Right forelimb (tissue), 1 donor: Measurements from ENCODE around the gene SLC15A1.

Experiments used
- DNase-seq: peaks from one replicate; pipeline ENCODE4 v3.0.0-alpha.2; 2018

The SLC15A1 gene

DNA sequence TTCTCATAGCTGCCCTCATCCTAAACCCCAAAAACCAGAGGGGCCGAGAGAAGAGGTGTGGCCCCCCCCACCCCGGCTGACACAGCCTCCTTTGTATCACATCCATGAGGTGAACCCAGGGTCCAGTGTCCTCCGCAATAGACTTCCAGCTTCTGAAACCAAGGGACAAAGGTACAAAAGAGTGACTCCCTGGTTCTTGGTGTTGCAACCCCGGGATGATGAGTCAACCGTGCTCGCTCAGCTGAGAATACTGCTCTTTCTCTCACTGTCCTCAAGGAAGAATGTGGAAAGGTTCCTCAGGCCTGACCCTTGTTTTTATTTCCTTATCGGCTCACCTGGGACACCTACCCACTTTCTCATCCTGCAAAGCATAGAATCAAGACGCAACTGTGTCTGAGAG is 5.5 kb downstream of the SLC15A1 start:
- no peak for DNase-seq

DNA sequence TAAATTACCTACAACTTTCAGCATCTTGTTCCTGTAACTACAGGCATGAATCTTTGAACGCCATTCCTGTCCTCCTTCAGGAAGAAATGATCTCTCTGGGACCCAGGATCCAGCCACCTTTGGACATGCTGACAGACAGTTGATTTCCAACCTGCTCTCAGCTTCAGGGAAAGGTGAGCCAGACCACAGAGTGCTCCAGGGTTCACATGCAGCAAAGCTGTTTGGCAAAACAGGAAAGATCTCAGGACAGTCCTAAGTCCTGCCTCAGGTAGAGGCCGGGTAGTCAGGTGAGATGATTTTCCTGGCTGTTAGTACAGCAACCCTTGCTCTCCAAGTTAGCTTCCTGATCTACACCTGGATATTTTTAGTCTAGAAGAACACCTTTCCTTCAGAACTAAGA is 9.1 kb downstream of the SLC15A1 start:
- DNase-seq: no peak

DNA sequence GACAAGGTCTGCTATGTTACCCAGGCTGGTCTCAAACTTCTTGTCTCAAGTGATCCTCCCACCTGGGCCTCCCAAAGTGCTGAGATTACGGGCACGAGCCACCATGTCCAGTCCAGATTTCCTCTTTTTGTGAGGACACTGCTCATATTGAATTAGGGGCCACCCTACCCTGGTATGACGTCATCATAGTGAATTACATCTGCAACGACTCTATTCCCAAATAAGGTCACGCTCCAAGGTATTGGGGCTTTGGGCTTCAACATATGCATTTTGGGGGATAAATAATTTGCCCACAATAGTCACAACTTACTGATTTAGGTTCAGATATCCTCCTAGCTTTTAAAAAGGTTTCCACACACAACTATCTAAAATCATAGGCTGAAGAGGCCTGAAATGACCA is 9.5 kb downstream of the SLC15A1 start:
- no peak for DNase-seq

DNA sequence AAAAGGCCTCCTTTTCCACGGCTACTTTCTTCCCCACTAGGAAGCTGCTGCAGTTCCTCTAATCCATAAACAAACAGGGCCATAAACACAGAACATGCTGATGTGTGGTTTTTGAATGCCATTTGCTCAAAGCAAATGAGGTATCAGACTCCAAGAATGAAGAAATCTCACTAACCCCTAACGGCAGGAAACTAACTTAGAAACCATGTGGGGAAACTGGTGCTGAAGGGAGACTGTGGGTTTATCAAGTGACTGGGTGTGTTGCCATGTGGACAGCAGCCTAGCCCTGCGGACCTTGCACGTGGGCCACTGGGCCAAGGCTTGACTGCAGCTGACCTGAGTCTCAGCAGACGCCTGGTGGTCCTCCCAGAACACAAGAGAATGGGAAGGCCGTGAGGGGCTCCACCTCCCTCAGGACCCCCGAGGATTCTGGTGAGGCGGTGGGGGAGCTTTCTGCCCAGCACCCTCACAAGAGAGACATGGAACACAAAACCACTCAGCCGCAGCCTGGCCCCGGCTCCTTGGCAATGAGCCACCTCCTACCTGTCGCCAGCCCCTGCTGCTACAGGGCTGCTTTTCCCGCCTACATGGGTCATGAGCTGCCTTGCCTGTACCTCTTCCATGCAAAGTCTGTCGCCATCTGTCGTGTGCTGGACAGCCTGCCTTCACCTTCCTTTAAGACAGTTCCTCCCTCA is 10.6 kb downstream of the SLC15A1 start:
- DNase-seq: no peak

DNA sequence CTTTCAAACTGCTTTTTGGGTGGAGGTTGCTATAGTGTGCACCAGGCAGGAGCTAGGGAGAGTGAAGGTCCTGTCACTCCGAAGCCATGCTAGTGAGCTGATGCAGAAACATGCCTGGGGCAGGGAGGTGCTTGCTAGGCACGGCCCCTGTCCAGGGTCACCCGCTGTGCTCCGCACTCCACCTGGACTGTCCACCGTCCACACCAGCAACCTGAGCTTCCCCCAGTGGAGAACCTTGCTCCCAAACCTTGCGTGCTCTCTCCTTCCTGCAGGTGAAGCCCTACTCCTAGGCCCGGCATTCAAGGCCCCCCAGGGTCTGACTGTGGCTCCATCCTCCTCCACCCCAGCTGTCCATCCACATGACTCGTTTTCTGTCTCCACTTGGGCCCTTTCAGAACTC is 12.3 kb downstream of the SLC15A1 start:
- no peak for DNase-seq

DNA sequence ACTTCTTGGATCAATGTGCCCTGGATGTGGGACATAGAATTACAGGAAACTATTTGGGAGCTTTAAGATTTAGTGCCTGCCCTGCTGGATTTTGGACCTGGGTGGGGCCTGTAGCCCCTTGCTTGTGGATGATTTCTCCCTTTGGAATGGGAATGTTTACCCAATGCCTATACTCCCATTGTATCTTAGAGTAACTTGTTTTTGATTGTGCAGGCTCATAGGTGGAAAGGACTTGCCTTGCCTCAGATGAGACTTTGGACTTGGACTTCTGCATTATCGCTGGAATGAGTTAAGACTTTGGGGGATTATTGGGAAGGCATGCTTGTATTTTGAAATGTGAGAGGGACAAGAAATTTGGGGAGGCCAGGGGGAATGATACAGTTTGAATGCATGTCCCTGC is 13.5 kb downstream of the SLC15A1 start:
- DNase-seq: no peak

DNA sequence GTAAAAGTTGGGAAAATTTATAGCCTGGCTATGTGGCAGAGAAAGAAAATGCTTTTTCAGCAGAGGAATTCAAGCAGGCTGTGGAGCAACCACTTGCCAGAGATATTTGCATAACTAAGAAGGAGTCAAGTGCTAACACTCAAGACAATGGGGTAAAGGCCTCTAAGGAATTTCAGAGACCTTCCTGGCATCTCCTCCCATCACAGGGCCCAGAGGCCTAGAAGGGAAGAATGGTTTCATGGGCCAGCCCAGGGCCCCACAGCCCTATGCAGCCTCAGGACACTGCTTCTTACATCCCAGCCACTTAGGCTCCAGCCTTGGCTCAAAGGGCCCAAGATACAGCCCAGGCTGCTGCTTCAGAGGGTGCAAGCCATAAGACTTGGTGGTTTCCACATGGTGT is 14.3 kb downstream of the SLC15A1 start:
- DNase-seq: no peak

DNA sequence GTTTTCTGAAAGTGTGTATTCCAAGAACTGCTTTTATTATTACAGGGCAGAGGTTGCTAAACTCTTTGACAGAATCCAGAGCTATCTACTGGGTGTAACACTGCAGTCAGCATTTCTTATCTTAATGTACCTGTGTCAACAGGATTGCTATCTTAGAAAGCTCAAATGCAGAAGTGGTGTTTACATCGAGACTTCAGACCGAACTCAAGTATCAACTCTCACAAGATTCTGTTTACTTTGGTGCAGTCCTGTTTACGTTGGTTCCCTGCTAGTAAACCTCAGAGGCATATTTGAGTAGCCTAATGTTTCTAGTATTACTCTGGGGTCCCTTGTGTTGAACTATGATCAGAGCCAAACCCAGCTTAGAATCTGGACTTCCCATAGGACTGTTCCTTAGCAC is 20.5 kb downstream of the SLC15A1 start:
- no peak for DNase-seq

DNA sequence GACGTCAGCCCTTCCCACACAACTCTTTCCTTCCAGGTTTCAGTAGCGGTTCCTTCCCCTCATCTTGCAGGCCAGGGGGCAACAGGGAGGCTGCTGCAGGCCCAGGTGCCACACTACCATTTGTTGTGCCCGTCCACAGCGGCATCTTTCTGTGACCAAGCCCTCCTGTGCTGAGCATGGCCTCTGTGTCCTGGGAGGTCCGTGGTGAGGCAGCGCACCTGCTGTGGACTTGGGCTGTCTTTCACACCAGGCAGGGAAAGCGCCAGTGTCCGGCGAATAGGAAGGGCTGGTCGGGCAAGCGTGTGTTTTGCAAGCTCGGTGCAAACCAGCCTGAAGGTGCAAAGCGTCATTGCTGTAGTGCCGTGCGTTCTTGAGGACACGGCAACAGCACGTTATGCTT is 21.4 kb downstream of the SLC15A1 start:
- DNase-seq: no peak

DNA sequence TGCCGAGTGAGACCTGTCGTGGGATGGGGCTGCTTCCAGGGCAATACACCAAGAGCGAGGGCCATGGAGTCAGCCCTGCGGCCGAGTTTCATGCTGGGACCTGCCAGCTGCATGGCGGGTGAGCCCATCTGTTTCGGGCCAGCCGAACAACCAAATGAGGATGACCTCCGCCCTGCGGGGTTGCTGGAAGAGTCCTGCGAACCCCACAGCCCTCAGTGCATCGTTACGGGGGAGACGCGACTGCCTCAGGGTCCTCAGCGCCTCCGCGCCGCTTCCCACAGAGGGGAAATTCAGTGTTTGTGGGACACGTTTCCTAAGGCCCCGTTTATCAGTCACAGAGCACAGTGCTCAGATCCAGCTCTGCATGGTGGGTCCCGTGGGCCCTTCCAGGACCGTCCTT is 22.0 kb downstream of the SLC15A1 start:
- no peak for DNase-seq

DNA sequence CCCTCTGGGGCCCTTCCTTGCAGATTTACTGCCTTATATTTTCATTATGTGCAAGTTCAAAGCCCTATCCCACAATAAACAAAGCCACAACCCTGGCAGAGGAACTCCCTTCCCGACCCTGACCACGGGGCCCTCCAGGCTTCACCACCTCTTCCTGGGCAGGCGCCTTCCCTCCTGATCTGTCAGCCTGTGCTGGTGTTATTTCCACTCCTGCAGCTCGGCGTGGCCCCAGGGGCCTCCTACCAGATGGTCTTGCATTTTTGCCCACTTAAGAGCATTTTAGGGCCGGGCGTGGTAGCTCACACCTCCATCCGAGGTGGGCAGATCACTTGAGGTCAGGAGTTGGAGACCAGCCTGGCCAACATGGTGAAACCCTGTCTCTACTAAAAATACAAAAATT is 22.8 kb downstream of the SLC15A1 start:
- DNase-seq: no peak

DNA sequence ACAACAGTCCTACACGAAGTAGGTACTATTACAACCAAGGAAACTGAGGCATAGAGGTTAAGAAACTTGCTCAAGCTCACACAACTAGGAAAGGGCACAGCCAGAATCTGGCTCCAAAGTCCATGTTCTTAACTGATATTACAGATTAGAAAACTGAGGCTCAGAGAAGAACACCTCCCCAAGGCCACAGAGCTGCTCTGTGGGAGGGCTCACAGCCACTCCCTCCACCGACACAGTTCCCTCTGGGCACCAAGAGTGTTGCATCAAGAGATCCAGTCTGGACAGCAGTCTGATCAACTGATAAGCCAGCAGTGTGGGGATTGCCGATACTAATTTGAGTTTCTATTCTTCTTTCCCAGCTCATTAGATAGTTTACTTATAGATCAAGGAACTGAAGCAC is 29.5 kb downstream of the SLC15A1 start:
- no peak for DNase-seq

DNA sequence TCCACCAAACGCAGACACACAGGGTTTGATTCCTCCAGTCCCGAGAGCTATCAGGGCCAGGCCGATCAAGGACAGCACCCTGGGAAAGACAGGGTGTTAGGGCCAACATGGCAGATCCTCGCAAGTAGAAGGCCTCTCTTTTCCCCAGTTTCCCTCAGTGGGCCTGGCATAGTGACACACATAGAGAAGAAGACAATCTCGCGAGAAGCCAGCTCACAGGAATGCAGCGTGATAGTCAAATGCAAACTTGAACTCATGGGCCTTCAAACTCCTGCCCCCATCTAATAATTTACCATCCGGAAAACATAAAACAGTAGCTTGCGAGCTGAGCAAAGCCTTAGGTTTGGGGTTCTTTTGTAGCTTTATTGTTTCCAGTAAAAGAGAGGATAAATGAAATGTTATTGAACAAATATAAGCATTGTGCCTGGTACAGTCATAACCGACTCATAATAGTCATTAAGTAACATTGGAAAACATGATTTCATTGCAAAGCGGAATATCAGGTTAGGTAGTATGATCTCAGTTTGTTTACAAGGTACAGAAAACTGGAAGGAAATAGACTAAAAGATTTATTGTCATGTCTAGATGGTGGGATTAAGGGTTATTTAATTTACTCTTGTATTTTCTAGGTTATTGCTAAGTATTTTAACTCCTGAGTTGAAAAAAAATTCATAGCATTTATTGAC is 30.5 kb downstream of the SLC15A1 start:
- DNase-seq: no peak

DNA sequence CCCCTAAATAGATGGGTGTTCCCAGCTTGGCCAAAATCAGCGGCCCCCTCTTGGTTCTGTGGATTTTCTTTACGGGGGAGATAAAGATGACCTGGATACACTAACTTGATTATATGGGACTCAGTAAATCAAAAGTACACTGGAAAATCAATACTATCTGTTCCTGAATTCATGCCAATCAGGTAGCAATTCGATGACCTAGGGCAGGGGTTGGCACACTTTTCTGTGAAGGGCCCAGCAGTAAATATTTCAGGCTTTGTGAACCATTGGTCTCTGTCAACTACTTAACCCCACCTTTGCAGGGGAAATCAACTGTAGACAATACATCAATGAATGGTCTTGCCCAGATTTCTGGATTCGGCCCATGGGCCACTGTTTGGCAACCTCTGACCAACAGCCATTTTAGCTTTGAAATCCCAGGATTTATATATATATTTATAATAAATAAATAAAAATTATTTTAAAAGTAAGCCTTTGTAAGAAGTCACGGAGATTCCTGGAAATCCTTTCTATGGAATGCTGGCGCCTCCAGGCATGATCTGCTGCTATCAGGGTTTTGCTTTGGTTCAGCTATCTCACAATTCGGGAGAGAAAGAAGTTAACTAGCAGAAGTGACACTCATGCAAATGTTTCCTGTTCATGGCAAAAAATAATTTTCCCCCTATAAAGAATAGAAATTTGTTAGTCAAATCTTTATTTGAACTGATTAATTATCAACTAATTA is 32.8 kb downstream of the SLC15A1 start:
- no peak for DNase-seq

DNA sequence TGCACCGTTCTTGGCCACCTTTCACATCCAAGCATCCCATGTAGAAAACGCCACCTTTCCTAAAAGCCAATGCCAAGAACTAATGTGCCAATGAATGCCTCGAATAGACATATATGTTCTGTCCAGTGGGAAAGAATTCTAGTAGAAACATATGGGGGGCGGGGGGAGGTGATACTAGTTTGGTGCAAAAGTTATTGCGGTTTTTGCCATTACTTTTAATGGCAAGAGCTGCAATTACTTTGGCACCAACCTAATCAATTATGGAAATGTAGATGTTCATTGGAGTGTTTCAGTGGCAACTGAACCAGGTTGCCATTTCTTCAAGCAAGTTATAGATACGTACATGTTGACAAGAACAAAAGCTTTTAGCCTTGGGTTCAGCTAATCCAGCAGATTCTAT is 34.6 kb downstream of the SLC15A1 start:
- DNase-seq: no peak

DNA sequence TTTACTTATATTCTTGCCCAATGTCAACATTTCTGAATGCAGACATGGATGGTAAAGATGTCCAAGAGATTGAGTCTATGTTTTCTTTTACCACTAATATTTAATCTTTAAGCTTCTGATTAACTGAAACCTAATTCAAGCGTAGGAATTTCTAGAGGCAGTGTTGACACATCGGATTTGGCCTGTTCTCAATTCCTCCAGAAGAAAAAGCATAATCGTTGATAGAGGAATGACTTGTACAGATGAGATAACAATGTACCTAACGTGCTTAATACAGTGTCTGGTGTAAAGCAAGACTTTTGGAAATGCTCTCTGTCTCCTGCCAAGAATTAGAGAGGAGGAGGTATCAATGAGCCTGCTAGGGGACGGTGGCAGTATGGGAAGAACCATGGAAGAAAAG is 35.2 kb downstream of the SLC15A1 start:
- no peak for DNase-seq

DNA sequence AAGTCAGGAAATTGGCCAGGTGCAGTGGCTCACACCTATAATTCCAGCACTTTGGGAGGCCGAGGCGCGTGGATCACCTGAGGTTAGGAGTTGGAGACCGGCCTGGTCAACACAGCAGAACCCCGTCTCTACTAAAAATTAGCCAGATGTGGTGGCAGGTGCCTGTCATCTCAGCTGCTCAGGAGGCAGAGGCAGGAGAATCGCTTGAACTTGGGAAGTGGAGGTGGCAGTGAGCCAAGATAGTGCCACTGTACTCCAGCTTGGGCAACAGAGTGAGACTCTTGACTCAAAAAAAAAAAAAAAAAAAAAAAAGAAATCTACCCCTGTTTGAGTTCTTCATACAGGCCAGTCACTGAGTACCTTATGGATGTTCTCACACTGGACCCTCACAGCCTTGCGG is 42.0 kb downstream of the SLC15A1 start:
- no peak for DNase-seq

DNA sequence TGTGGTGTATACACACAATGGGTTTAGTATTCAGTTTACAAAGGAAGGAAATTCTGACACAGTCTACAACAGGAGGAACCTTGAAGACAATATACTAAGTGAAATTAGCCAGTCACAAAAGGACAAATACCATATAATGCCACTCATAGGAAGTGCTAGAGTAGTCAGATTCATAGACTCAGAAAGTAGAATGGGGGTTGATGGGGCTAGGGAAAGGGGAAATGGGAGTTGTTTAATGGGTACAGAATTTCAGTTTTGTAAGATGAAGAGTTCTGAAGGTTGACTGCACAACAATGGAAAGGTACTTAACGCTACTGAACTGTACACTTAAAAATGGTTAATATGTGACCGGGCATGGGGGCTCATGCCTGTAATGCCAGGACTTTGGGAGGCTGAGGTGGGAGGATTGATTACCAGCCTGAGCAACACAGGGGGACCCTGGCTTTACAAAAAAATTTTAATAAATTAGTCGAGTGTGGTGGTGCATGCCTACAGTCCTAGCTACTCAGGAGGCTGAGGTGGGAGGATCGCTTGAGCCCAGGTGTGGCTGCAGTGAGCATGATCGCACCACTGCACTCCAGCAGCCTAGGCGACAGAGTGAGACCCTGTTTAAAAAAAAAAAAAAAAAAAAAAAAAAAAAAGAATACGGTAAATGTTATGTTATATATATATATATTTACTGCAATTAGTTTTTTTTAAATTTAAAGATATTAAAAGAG is 45.0 kb downstream of the SLC15A1 start:
- no peak for DNase-seq

DNA sequence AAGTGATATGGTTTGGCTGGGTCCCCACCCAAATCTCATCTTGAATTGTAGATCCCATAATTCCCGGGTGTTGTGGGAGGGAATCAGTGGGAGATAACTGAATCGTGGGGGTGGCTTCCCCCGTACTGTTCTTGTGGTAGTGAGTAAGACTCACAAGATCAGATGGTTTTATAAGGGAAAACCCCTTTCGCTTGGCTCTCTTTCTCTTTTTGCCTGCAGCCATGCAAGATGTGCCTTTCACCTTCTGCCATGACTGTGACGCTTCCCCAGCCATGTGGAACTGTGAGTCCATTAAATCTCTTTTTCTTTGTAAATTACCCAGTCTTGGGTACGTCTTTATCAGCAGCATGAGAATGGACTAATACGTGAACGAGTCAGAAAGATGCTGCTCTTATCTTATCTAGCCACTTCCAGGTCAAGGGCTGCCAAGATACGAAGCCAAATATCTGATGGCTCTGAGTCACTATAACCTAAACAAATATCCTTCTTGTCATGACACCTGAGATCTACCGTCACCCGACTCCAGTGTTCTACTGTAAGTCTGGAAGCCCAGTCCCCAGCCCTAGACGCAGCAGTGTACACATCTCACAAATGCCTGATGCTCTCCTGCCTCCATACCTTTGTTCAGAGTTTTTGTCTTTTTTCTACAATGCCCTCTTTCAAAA is 45.9 kb downstream of the SLC15A1 start:
- no peak for DNase-seq

DNA sequence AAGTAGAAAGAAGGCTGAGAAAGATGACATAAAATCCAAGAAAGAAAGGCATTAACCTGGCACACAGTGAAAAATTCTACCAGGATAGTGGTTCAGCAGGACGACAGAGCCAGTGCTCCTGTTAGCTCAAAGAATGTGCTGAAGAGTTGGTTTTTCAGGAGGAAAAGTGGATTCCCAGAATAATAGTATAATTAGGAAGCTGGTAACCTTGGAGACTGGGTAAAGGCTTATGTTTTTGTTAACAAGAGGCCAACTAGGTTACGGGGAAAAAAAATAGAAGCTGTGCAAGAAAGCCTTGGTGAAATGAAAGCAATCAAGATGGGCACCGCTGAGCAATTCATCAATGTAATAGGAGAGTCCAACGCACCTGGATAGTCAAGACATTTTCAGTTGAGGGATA is 54.7 kb downstream of the SLC15A1 start:
- DNase-seq: no peak

DNA sequence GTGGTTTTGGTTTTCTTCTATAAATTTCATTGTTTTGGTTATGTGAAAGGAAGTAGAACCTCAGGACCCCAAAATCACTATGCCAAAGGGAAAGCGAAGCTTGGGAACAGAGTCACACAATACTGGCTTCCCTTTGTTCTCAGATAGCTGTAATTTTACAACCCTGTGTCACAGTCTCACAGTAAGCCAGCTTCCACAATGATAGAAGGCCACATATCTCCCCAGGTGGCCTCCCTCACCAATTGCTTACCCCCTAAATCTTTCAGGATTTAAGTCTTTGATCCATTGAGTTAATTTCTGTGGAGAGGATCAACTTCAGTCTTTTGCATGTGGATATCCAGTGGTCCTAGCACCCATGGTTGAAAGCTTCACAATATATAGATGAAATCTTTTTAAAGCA is 58.7 kb downstream of the SLC15A1 start:
- DNase-seq: no peak

DNA sequence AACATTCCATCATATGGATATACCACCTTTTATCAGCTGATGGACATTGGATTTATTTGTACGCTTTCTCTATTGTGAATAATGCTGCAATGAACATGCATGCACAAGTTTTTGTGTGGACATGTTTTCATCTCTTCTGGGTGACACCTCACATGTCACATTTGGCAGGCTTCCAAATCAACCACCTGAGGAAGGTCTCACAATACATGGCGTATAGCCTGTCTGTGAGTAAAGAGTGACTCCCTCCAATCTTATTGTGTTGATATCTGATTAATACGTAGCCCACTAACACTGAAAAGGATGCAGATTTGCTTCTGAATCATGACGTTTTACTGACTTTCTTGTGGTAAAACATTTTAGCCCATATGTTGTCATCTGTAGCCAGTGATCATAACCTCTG is 61.1 kb downstream of the SLC15A1 start:
- DNase-seq: no peak
